WTC11 (cell line): ENCODE data around the gene OR51L1. TPM values are rescaled to one million over a fixed set of nuclear protein-coding genes. Genes with fewer than 3 reads are reported as not detected.

Experiments used
- ATAC-seq: fragments of 200-7000 bp; cut with Tn5 transposase; 2 replicates; pipeline ENCODE4 v1.10.0; 2021; ENCODE audit warnings: mild to moderate bottlenecking, moderate library complexity
- CTCF ChIA-PET: fragments of 300-600 bp; sonication (Branson Sonifier 250); formaldehyde crosslinking; loops from one replicate; lab custom pipeline; 2021; ENCODE audit warnings: antibody characterized with exemption; lab: Charles Lee
- POLR2A ChIA-PET: fragments of 350-600 bp; sonication (Branson Sonifier 250); formaldehyde crosslinking; loops from one replicate; lab custom pipeline; 2021; ENCODE audit warnings: antibody characterized with exemption; lab: Charles Lee
- DNase-seq: peaks from one replicate; pipeline ENCODE4 v3.0.0; 2021; ENCODE audit warnings: low spot score
- H3K27ac Mint-ChIP-seq: 2 replicates; pipeline ENCODE4 v1.8.0; 2021; ENCODE audit warnings: mixed read lengths
- H3K27me3 Mint-ChIP-seq: 2 replicates; pipeline ENCODE4 v1.8.0; 2021; ENCODE audit warnings: low read depth, mild to moderate bottlenecking, moderate library complexity, mixed read lengths
- H3K36me3 Mint-ChIP-seq: 2 replicates; pipeline ENCODE4 v1.8.0; 2021; ENCODE audit warnings: mixed read lengths
- H3K4me1 Mint-ChIP-seq: 2 replicates; pipeline ENCODE4 v1.8.0; 2022; ENCODE audit warnings: mixed read lengths
- H3K4me3 Mint-ChIP-seq: 2 replicates; pipeline ENCODE4 v1.8.0; 2021; ENCODE audit warnings: mild to moderate bottlenecking, moderate library complexity, mixed read lengths
- H3K9me3 Mint-ChIP-seq: 2 replicates; pipeline ENCODE4 v1.8.0; 2021; ENCODE audit warnings: mixed read lengths
- ATF1 ChIP-seq: sonication (generic); formaldehyde crosslinking; IDR thresholded peaks from 2 replicates; pipeline ENCODE4 v1.8.1; 2023; ENCODE audit warnings: mild to moderate bottlenecking, moderate library complexity, missing genetic modification reagents
- ATF2 ChIP-seq: sonication (generic); formaldehyde crosslinking; IDR thresholded peaks from 2 replicates; pipeline ENCODE4 v1.8.1; 2022; ENCODE audit warnings: low read depth, missing genetic modification reagents, borderline replicate concordance
- ATF6 ChIP-seq: sonication (generic); formaldehyde crosslinking; IDR thresholded peaks from 2 replicates; pipeline ENCODE4 v1.8.1; 2023; ENCODE audit warnings: mild to moderate bottlenecking, missing genetic modification reagents
- EMX1 ChIP-seq: fragments of 250-450 bp; sonication (Bioruptor Pico); IDR thresholded peaks from 2 replicates; pipeline ENCODE4 v1.8.0; 2021; ENCODE audit warnings: mild to moderate bottlenecking
- ERG ChIP-seq: fragments of 250-450 bp; sonication (Bioruptor Pico); IDR thresholded peaks from 2 replicates; pipeline ENCODE4 v1.8.0; 2021; ENCODE audit warnings: mild to moderate bottlenecking
- FOXP1 ChIP-seq: sonication (generic); formaldehyde crosslinking; IDR thresholded peaks from 2 replicates; pipeline ENCODE4 v1.8.0; 2022; ENCODE audit warnings: missing genetic modification reagents, mild to moderate bottlenecking, moderate library complexity, borderline replicate concordance
- GTF2I ChIP-seq: fragments of 250-450 bp; sonication (Bioruptor Pico); conservative IDR thresholded peaks from 2 replicates; pipeline ENCODE4 v1.4.0; 2021; ENCODE audit warnings: mild to moderate bottlenecking
- IRF2 ChIP-seq: sonication (generic); formaldehyde crosslinking; IDR thresholded peaks from 2 replicates; pipeline ENCODE4 v1.8.0; 2022; ENCODE audit warnings: low read depth, missing genetic modification reagents, borderline replicate concordance
- MAX ChIP-seq: sonication (generic); formaldehyde crosslinking; IDR thresholded peaks from 2 replicates; pipeline ENCODE4 v1.8.0; 2022; ENCODE audit warnings: mild to moderate bottlenecking, missing genetic modification reagents
- RELA ChIP-seq: sonication (generic); formaldehyde crosslinking; IDR thresholded peaks from 2 replicates; pipeline ENCODE4 v1.8.1; 2022; ENCODE audit warnings: missing genetic modification reagents, mild to moderate bottlenecking, borderline replicate concordance
- RORB ChIP-seq: fragments of 250-450 bp; sonication (Bioruptor Pico); IDR thresholded peaks from 2 replicates; pipeline ENCODE4 v1.9.0; 2021; ENCODE audit warnings: mild to moderate bottlenecking
- TEAD1 ChIP-seq: sonication (generic); formaldehyde crosslinking; IDR thresholded peaks from 2 replicates; pipeline ENCODE4 v1.8.0; 2022; ENCODE audit warnings: mild to moderate bottlenecking, missing genetic modification reagents
- ZBTB21 ChIP-seq: sonication (generic); formaldehyde crosslinking; IDR thresholded peaks from 2 replicates; pipeline ENCODE4 v1.8.1; 2023; ENCODE audit warnings: mild to moderate bottlenecking, missing genetic modification reagents, borderline replicate concordance
- ZBTB43 ChIP-seq: sonication (generic); formaldehyde crosslinking; IDR thresholded peaks from 2 replicates; pipeline ENCODE4 v1.8.1; 2023; ENCODE audit warnings: mild to moderate bottlenecking, missing genetic modification reagents
- ZNF138 ChIP-seq: sonication (generic); formaldehyde crosslinking; conservative IDR thresholded peaks from 2 replicates; pipeline ENCODE4 v1.8.1; 2022; ENCODE audit warnings: mild to moderate bottlenecking, moderate library complexity, missing genetic modification reagents
- ZNF317 ChIP-seq: sonication (generic); formaldehyde crosslinking; IDR thresholded peaks from 2 replicates; pipeline ENCODE4 v1.8.1; 2023; ENCODE audit warnings: low read depth, mild to moderate bottlenecking, moderate library complexity, missing genetic modification reagents, borderline replicate concordance
- ZNF416 ChIP-seq: fragments of 250-450 bp; sonication (Bioruptor Pico); IDR thresholded peaks from 2 replicates; pipeline ENCODE4 v1.9.0; 2021; ENCODE audit warnings: mild to moderate bottlenecking, inconsistent platforms
- ZNF532 ChIP-seq: fragments of 250-450 bp; sonication (Bioruptor Pico); IDR thresholded peaks from 2 replicates; pipeline ENCODE4 v1.9.0; 2021; ENCODE audit warnings: mild to moderate bottlenecking, borderline replicate concordance
- ZSCAN18 ChIP-seq: fragments of 250-450 bp; sonication (Bioruptor Pico); IDR thresholded peaks from 2 replicates; pipeline ENCODE4 v2.1.2; 2022; ENCODE audit warnings: mild to moderate bottlenecking, moderate library complexity
- total RNA-seq: library from RNA; stranded (reverse); gene quantifications from 3 replicates; pipeline ENCODE4 v1.2.3, GENCODE V29; 2021

OR51L1 gene
- total RNA-seq, 1 experiment from 2014 or later: not detected

GRCh38 chr11:5043380-5043779 is 48.7 kb downstream of the OR51L1 start:
- no peak overlapping the region for H3K4me3 Mint-ChIP-seq
- no peaks in the 10 kb centered on the region for H3K27me3 Mint-ChIP-seq
- no peaks in the 10 kb centered on the region for H3K36me3 Mint-ChIP-seq
- H3K27ac Mint-ChIP-seq: no peak overlapping the region
- no peak for TF ChIP-seq ZSCAN18 (CRISPR knock-in tag)
- no peak for TF ChIP-seq ZBTB21 (CRISPR knock-in tag)
- TF ChIP-seq ERG (CRISPR knock-in tag): no peak
- TF ChIP-seq ZNF317 (CRISPR knock-in tag): no peak
- no peak for TF ChIP-seq ZNF138 (CRISPR knock-in tag)
- TF ChIP-seq ZNF416 (CRISPR knock-in tag): no peak
- TF ChIP-seq MAX (CRISPR knock-in tag): no peak
- TF ChIP-seq RELA (CRISPR knock-in tag): no peak
- TF ChIP-seq FOXP1 (CRISPR knock-in tag): no peak
- no peak for TF ChIP-seq ATF2 (CRISPR knock-in tag)
- no peak for TF ChIP-seq ATF6 (CRISPR knock-in tag)
- no peak for TF ChIP-seq IRF2 (CRISPR knock-in tag)
- TF ChIP-seq, all 79 proteins: peak for 0
- H3K4me1 Mint-ChIP-seq: peaks cover 9% of the 10 kb centered on the region
- DNase-seq (no peak), ATAC-seq (no peak)
- ChIA-PET CTCF (no interaction called here), POLR2A (no interaction called here)
- H3K9me3 Mint-ChIP-seq: no peaks in the 10 kb centered on the region

- H3K9me3 Mint-ChIP-seq: no peaks in the 10 kb centered on the region
- H3K27ac Mint-ChIP-seq: no peak within 1 kb of the TSS
- POLR2A ChIA-PET: no interaction called here
- no peaks in the 10 kb centered on the region for H3K36me3 Mint-ChIP-seq
- DNase-seq: no peak
- no peak within 1 kb of the TSS for H3K4me3 Mint-ChIP-seq
- CTCF ChIA-PET: no interaction called here
- no peaks in the 10 kb centered on the region for H3K27me3 Mint-ChIP-seq
- ATAC-seq: no peak
- peaks cover 9% of the 10 kb centered on the region for H3K4me1 Mint-ChIP-seq
- no peak for TF ChIP-seq RORB
- TF ChIP-seq ZBTB43 (CRISPR knock-in tag): no peak
- no peak for TF ChIP-seq ATF1 (CRISPR knock-in tag)
- no peak for TF ChIP-seq TEAD1
- TF ChIP-seq ZSCAN18 (CRISPR knock-in tag): no peak
- TF ChIP-seq ZNF532 (CRISPR knock-in tag): no peak
- no peak for TF ChIP-seq EMX1 (CRISPR knock-in tag)
- no peak for TF ChIP-seq ATF2 (CRISPR knock-in tag)
- no peak for TF ChIP-seq ZNF317 (CRISPR knock-in tag)
- no peak for TF ChIP-seq GTF2I (CRISPR knock-in tag)
Observed at GRCh38 chr11:5046226-5046625, 51.6 kb downstream of the OR51L1 start, which contains the start of gene OR52J3. Gene OR52J3 (plus strand): TSS chr11:5046526. CDS start chr11:5046526, 0 bp downstream.
